Measurements from ENCODE around the gene FSCN2.

- TF ChIP-seq RAD51 (IDR thresholded peaks at IDR 0.05) = no peak
- TF ChIP-seq ASH2L (IDR thresholded peaks at IDR 0.05; ENCODE audit: borderline replicate concordance, low read depth) = no peak
- no peak for TF ChIP-seq POLR2AphosphoS5 (IDR thresholded peaks at IDR 0.05; ENCODE audit: low read length)
These were observed 41.1 kb upstream of the FSCN2 start for GRCh38 chr17:81487089-81487486.

Data from GM12878 (cell line).